A549 treated with ZK216348 at 1 μM for 4 hours (cell line): ENCODE results near the gene ZNF585A. TPM values are rescaled to one million over a fixed set of nuclear protein-coding genes. Genes with fewer than 3 reads are reported as not detected.

Experiments used
- total RNA-seq: library from RNA; stranded (reverse); fragments of 200-300 nt; extraction: Qiagen RNA extraction; gene quantifications from 5 replicates; pipeline ENCODE4 v1.2.3, GENCODE V29; 2022; ENCODE audit warnings: low read depth

The ZNF585A gene
- total RNA-seq: 3.5 to 7.0 TPM (median 5.9 TPM) in 5 replicates

DNA sequence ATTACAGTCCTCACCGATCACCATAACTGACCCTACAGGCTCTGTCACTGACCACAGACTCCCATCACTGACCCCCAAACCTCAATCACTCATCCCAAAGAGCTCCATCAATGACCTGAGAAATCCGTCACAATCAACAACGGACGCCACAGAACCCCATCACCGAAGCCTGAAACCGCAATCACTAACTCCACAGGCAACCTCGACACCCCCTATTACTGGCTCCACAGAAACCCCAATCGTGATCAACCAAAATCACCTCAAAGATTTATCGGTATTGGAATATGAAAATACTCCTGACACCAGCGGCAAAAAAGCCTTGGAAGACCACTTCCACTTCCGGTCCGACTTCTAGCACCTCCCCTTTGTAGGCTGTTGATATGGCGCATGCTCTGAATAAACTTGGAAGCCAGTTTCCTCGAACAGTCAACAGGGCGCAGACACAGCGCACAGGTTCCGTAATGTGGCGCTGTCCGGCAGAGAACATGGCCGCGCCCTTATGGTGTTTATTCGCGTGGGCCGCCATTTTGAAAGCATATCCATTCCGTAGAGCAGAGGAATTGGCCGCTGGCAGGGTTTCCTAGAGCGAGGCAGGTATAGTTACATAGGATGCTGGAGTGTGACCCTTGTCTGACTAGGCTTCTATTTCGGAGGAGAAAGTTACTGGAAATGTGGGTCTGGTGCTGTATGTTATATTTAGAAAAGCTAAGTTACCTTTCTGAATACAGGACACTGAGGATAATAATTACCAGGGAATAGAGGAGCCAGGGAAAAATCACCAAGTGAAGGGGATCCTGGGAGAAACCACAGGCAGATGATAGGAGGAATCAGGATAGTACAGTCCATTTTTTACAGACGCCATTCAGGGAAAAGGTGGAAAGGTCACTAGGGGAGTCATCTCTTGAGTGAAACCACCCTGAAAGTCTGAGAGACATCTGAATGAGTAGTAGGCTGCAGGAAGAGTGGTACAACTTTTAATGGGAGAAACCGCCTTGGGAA is at the start of gene ZNF585A:
TSS of gene ZNF585A (minus strand) at position 328 of the 999 bp plus-strand sequence. CDS start 2,785 bp downstream, outside the sequence.

DNA sequence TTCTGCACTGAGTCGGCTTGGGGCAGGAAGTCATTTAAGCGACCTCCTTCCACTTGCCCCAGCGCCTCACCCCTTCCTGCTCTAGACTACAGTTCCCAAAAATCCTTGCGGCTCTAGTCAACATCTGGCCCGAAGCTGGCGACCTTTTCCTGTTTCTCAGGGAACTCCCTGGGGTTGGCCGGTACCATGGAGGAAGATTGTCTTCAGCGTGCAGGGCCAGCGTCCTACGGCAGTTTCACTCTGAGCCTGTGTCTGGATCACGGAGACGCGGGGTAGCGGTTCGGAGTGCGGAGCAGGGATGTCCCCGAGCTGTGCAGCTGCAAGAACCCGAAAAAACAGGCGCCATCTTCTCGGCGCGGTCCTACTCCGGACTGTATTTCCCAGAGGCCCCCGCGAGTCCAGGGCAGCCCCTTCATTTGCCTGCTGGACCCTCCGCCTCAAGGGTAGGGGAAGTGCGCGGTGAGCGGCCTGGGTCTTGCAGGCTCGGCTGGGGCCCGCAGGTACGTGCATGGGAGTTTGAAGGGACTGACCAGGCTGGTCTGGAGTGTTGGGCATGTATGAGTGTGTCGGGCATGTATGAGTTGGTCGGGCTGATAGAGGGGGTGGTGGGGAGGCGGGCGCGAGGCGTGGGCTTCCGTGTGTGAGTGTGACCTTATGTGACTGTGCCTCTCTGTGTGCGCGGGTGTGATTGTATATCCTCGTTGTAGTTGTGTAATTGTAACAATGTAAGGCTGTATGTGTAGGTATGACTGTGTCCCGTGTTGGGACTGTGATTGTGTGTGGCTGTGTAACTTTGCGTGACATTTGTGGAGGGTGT is 45.5 kb upstream of the ZNF585A start, which contains the start of gene ZNF383:
TSS of gene ZNF383 (plus strand) at position 440 of the 817 bp plus-strand sequence. CDS start 12,240 bp downstream, outside the sequence.

Other genes with a start within 250 kb of the ZNF585A start
- gene ZNF420, start 94.3 kb downstream of the ZNF585A start, total RNA-seq: 3.7 to 5.4 TPM (median 4.9 TPM) in 5 replicates
- gene ZNF585B, start 37.8 kb upstream of the ZNF585A start, total RNA-seq: 2.9 to 4.3 TPM (median 3.5 TPM) in 5 replicates
- 5.2 to 10.5 TPM (median 6.5 TPM) in 5 replicates for gene ZNF383, start 45.5 kb upstream of the ZNF585A start, total RNA-seq
- gene ZNF527, start 198.4 kb upstream of the ZNF585A start, total RNA-seq: 1.6 to 3.7 TPM (median 3.3 TPM) in 5 replicates